PC-9 (cell line): ENCODE measurements around the gene ENPP7. TPM values are rescaled to one million over a fixed set of nuclear protein-coding genes. Genes with fewer than 3 reads are reported as not detected.

Source experiments
- BruUV-seq: library from RNA; stranded (reverse); fragments of 400-500 nt; replicated peaks from 2 replicates; lab custom pipeline; 2021; lab: Mats Ljungman, UMichigan
- CTCF ChIA-PET: fragments of 300-600 bp; sonication (Branson Sonifier 250); formaldehyde crosslinking; loops from one replicate; lab custom pipeline; 2022; ENCODE audit warnings: antibody characterized with exemption; lab: Charles Lee
- POLR2A ChIA-PET: fragments of 300-600 bp; sonication (Branson Sonifier 250); formaldehyde crosslinking; loops from one replicate; lab custom pipeline; 2022; ENCODE audit warnings: antibody characterized with exemption; ENCODE audit not compliant: unreplicated experiment; lab: Charles Lee
- DNase-seq, 2 experiments: peaks; one replicate each; pipeline versions ENCODE4 v3.0.0 to v3.0.0-alpha.2; 2015 to 2022; ENCODE audit warnings: mixed read lengths in 1 of 2
- H2AFZ ChIP-seq: fragments of 200-600 bp; sonication (generic); 2 replicates; pipeline ENCODE4 v1.8.1; 2017; ENCODE audit warnings: antibody characterized with exemption
- H3F3A ChIP-seq: fragments of 200-600 bp; sonication (generic); 2 replicates; pipeline ENCODE4 v1.8.1; 2017; ENCODE audit warnings: antibody characterized with exemption, mild to moderate bottlenecking, low read depth; ENCODE audit not compliant: insufficient read depth
- H3K27ac ChIP-seq: fragments of 200-600 bp; sonication (generic); 2 replicates; pipeline ENCODE4 v1.6.1; 2016; ENCODE audit warnings: mixed run types
- H3K27me3 ChIP-seq: fragments of 200-600 bp; sonication (generic); 2 replicates; pipeline ENCODE4 v1.6.1; 2016; ENCODE audit warnings: low read depth, mixed run types; ENCODE audit not compliant: insufficient read depth
- H3K36me3 ChIP-seq: fragments of 200-600 bp; sonication (generic); 2 replicates; pipeline ENCODE4 v1.6.1; 2016; ENCODE audit warnings: low read depth, mixed run types
- H3K4me1 ChIP-seq: fragments of 200-600 bp; sonication (generic); replicated peaks from 2 replicates; pipeline ENCODE4 v1.6.1; 2016; ENCODE audit warnings: mixed run types; ENCODE audit not compliant: insufficient read depth
- H3K4me2 ChIP-seq: fragments of 200-600 bp; sonication (generic); 2 replicates; pipeline ENCODE4 v1.6.1; 2017; ENCODE audit warnings: mixed run types
- H3K4me3 ChIP-seq: fragments of 200-600 bp; sonication (generic); 2 replicates; pipeline ENCODE4 v1.6.1; 2016; ENCODE audit warnings: mixed run types
- H3K79me2 ChIP-seq: fragments of 200-600 bp; sonication (generic); 2 replicates; pipeline ENCODE4 v1.6.1; 2017; ENCODE audit warnings: low read depth, mixed run types
- H3K9me2 ChIP-seq: fragments of 200-600 bp; sonication (generic); 2 replicates; pipeline ENCODE4 v1.8.1; 2017; ENCODE audit warnings: mild to moderate bottlenecking; ENCODE audit not compliant: insufficient read depth
- H3K9me3 ChIP-seq: fragments of 200-600 bp; sonication (generic); 2 replicates; pipeline ENCODE4 v1.8.1; 2016; ENCODE audit warnings: low read depth; ENCODE audit not compliant: insufficient read depth
- H4K20me1 ChIP-seq: fragments of 200-600 bp; sonication (generic); 2 replicates; pipeline ENCODE4 v1.8.1; 2017; ENCODE audit not compliant: insufficient read depth
- EZH2 ChIP-seq: fragments of 200-600 bp; sonication (generic); IDR thresholded peaks from 2 replicates; pipeline ENCODE4 v1.8.0; 2017; ENCODE audit warnings: antibody characterized with exemption, low read depth
- intact Hi-C: fragments of 100-400 bp; cut with micrococcal nuclease; formaldehyde crosslinking; loops from one replicate; pipeline ENCODE4 v1.10.0; 2022; ENCODE audit not compliant: unreplicated experiment
- total RNA-seq: library from RNA; stranded (reverse); gene quantifications from 2 replicates; pipeline ENCODE4 v1.2.3, GENCODE V29; 2021
- TF ChIP-seq, protein P1 (sequence below): fragments of 200-600 bp; sonication (generic); conservative IDR thresholded peaks from 2 replicates; pipeline ENCODE4 v1.6.1; 2017; ENCODE audit warnings: mixed run types, antibody characterized with exemption, mild to moderate bottlenecking, moderate library complexity

ENPP7 gene
- total RNA-seq, 1 experiment from 2014 or later, result not detected

DNA sequence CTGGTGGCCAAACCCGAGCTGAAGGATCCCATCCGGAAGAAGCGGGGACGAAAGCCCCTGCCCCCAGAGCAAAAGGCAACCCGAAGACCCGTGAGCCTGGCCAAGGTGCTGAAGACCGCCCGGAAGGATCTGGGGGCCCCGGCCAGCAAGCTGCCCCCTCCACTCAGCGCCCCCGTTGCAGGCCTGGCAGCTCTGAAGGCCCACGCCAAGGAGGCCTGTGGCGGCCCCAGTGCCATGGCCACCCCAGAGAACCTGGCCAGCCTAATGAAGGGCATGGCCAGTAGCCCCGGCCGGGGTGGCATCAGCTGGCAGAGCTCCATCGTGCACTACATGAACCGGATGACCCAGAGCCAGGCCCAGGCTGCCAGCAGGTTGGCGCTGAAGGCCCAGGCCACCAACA lies 53.1 kb downstream of the ENPP7 start:
- Histone ChIP-seq H3K9me3 (no peaks in the 10 kb centered on the region), H3K27me3 (no peaks in the 10 kb centered on the region), H3F3A (peaks cover 7% of the 10 kb centered on the region; the same call in 1 of the 2 replicates), H3K9me2 (no peaks in the 10 kb centered on the region), H4K20me1 (no peaks in the 10 kb centered on the region), H3K27ac (no peak overlapping the region), H2AFZ (no peak overlapping the region), H3K4me3 (no peak overlapping the region), H3K36me3 (no peaks in the 10 kb centered on the region), H3K79me2 (peaks cover 12% of the 10 kb centered on the region; the same call in 1 of the 2 replicates), H3K4me2 (no peak overlapping the region), H3K4me1 (peaks cover 7% of the 10 kb centered on the region; the same call in 1 of the 2 replicates)
- intact Hi-C loops, result no loop called here
- DNase-seq, result no peak
- TF ChIP-seq, protein P1, sequence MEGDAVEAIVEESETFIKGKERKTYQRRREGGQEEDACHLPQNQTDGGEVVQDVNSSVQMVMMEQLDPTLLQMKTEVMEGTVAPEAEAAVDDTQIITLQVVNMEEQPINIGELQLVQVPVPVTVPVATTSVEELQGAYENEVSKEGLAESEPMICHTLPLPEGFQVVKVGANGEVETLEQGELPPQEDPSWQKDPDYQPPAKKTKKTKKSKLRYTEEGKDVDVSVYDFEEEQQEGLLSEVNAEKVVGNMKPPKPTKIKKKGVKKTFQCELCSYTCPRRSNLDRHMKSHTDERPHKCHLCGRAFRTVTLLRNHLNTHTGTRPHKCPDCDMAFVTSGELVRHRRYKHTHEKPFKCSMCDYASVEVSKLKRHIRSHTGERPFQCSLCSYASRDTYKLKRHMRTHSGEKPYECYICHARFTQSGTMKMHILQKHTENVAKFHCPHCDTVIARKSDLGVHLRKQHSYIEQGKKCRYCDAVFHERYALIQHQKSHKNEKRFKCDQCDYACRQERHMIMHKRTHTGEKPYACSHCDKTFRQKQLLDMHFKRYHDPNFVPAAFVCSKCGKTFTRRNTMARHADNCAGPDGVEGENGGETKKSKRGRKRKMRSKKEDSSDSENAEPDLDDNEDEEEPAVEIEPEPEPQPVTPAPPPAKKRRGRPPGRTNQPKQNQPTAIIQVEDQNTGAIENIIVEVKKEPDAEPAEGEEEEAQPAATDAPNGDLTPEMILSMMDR, result no peak
- no peak for TF ChIP-seq EZH2
- ChIA-PET CTCF (no interaction called here), POLR2A (no interaction called here)
- BruUV-seq, result no TSS peak

- Histone ChIP-seq H3K4me2 (no peak overlapping the region), H3K79me2 (0 out of 2 replicates have a peak, but pooled peaks cover 8% of the 10 kb centered on the region), H4K20me1 (no peaks in the 10 kb centered on the region), H2AFZ (no peak overlapping the region), H3K36me3 (no peaks in the 10 kb centered on the region), H3K9me2 (no peaks in the 10 kb centered on the region), H3F3A (peaks cover 7% of the 10 kb centered on the region; the same call in 1 of the 2 replicates), H3K27ac (no peak overlapping the region), H3K4me1 (0 out of 2 replicates have a peak, but pooled peaks cover under 1% of the 10 kb centered on the region), H3K9me3 (no peaks in the 10 kb centered on the region), H3K27me3 (no peaks in the 10 kb centered on the region), H3K4me3 (no peak overlapping the region)
- intact Hi-C loops, result no loop called here
- ChIA-PET CTCF (no interaction called here), POLR2A (no interaction called here)
- TF ChIP-seq EZH2, result no peak
- TF ChIP-seq, protein P1, result no peak
- BruUV-seq, result no TSS peak
- no peak for DNase-seq
Measured at GRCh38 chr17:79784353-79785016, 53.7 kb downstream of the ENPP7 start.

GRCh38 chr17:79785017-79785899 lies 54.5 kb downstream of the ENPP7 start:
- no TSS peak for BruUV-seq
- intact Hi-C loops, result no loop called here
- no peak for DNase-seq

More at GRCh38 chr17:79785017-79785899, 54.5 kb downstream of the ENPP7 start:
- ChIA-PET CTCF (no interaction called here), POLR2A (interaction anchor here (0.5 kb wide), 1 partner anchor 15 kb away, joined by 18 read pairs; no protein-coding TSS in a partner anchor)
- H3F3A ChIP-seq, result peaks cover 7% of the 10 kb centered on the region; the same call in 1 of the 2 replicates
- no peak overlapping the region for H2AFZ ChIP-seq
- H3K4me3 ChIP-seq, result no peak overlapping the region
- H3K36me3 ChIP-seq, result no peaks in the 10 kb centered on the region
- H3K9me2 ChIP-seq, result no peaks in the 10 kb centered on the region
- H3K4me2 ChIP-seq, result no peak overlapping the region
- no peaks in the 10 kb centered on the region for H3K9me3 ChIP-seq
- H3K27me3 ChIP-seq, result no peaks in the 10 kb centered on the region
- no peak overlapping the region for H3K27ac ChIP-seq
- H3K79me2 ChIP-seq, result 0 out of 2 replicates have a peak, but pooled peaks cover under 1% of the 10 kb centered on the region
- TF ChIP-seq, protein P1, result no peak
- TF ChIP-seq EZH2, result no peak
- no peaks in the 10 kb centered on the region for H4K20me1 ChIP-seq
- no peaks in the 10 kb centered on the region for H3K4me1 ChIP-seq
